SK-N-SH treated with all-trans-retinoic acid at 6 μM for 48 hours (cell line): ENCODE measurements around the gene MKKS.
"Not testable (repeated sequence)": the region's sequence is repeated elsewhere in the genome, so short reads cannot be mapped to it uniquely, and the experiment has no call there.

Source experiments
- ATAC-seq: fragments of 200-7000 bp; cut with Tn5 transposase; 3 replicates; pipeline ENCODE4 v1.9.1; 2020; ENCODE audit warnings: mild to moderate bottlenecking, moderate library complexity
- ARNTL ChIP-seq: fragments of 450-650 bp; formaldehyde crosslinking; IDR thresholded peaks from 2 replicates; pipeline ENCODE4 v1.5.0; 2020; ENCODE audit warnings: low read depth, mild to moderate bottlenecking, moderate library complexity, borderline replicate concordance
- BACH2 ChIP-seq: fragments of 250-450 bp; sonication (Bioruptor Pico); IDR thresholded peaks from 2 replicates; pipeline ENCODE4 v1.9.0; 2021; ENCODE audit warnings: mild to moderate bottlenecking, borderline replicate concordance
- ESRRG ChIP-seq: fragments of 250-450 bp; sonication (Bioruptor Pico); IDR thresholded peaks from 2 replicates; pipeline ENCODE4 v1.6.1; 2021; ENCODE audit warnings: mild to moderate bottlenecking
- GLIS3 ChIP-seq: fragments of 250-450 bp; sonication (Bioruptor Pico); IDR thresholded peaks from 2 replicates; pipeline ENCODE4 v1.5.0; 2020; ENCODE audit warnings: mild to moderate bottlenecking, moderate library complexity
- ISL1 ChIP-seq: fragments of 250-450 bp; sonication (Bioruptor Pico); IDR thresholded peaks from 2 replicates; pipeline ENCODE4 v2.1.2; 2022; ENCODE audit warnings: mild to moderate bottlenecking, moderate library complexity
- OSR1 ChIP-seq: fragments of 250-450 bp; sonication (Bioruptor Pico); IDR thresholded peaks from 2 replicates; pipeline ENCODE4 v1.8.0; 2022; ENCODE audit warnings: moderate library complexity, mild to moderate bottlenecking, inconsistent platforms
- PPARA ChIP-seq: fragments of 250-450 bp; sonication (Bioruptor Pico); IDR thresholded peaks from 2 replicates; pipeline ENCODE4 v1.5.0; 2020; ENCODE audit warnings: mild to moderate bottlenecking, borderline replicate concordance
- RARB ChIP-seq: fragments of 250-450 bp; sonication (Bioruptor Pico); IDR thresholded peaks from 2 replicates; pipeline ENCODE4 v1.8.0; 2021; ENCODE audit warnings: mild to moderate bottlenecking, moderate library complexity
- TCF4 ChIP-seq: fragments of 250-450 bp; sonication (Bioruptor Pico); IDR thresholded peaks from 2 replicates; pipeline ENCODE4 v1.8.0; 2021; ENCODE audit warnings: mild to moderate bottlenecking, moderate library complexity, borderline replicate concordance
- TOX ChIP-seq: fragments of 250-450 bp; sonication (Bioruptor Pico); IDR thresholded peaks from 2 replicates; pipeline ENCODE4 v1.8.0; 2021; ENCODE audit warnings: mild to moderate bottlenecking, moderate library complexity, borderline replicate concordance
- ZC3H10 ChIP-seq: fragments of 250-450 bp; sonication (Bioruptor Pico); IDR thresholded peaks from 2 replicates; pipeline ENCODE4 v1.5.1; 2021; ENCODE audit warnings: mild to moderate bottlenecking, moderate library complexity
- ZFP3 ChIP-seq: fragments of 250-450 bp; sonication (Bioruptor Pico); IDR thresholded peaks from 2 replicates; pipeline ENCODE4 v1.5.0; 2020; ENCODE audit warnings: mild to moderate bottlenecking, moderate library complexity
- ZFP30 ChIP-seq: fragments of 450-650 bp; formaldehyde crosslinking; IDR thresholded peaks from 2 replicates; pipeline ENCODE4 v1.5.0; 2022; ENCODE audit warnings: mild to moderate bottlenecking, moderate library complexity
- ZNF565 ChIP-seq: fragments of 450-650 bp; formaldehyde crosslinking; conservative IDR thresholded peaks from 2 replicates; pipeline ENCODE4 v1.5.0; 2020; ENCODE audit warnings: low read depth, mild to moderate bottlenecking, moderate library complexity
- ZNF70 ChIP-seq: fragments of 450-650 bp; formaldehyde crosslinking; IDR thresholded peaks from 2 replicates; pipeline ENCODE4 v1.5.0; 2020; ENCODE audit warnings: mild to moderate bottlenecking, moderate library complexity
- ZNF8 ChIP-seq: fragments of 450-650 bp; formaldehyde crosslinking; IDR thresholded peaks from 2 replicates; pipeline ENCODE4 v1.5.0; 2020; ENCODE audit warnings: mild to moderate bottlenecking, moderate library complexity
- TF ChIP-seq, protein P1 (sequence below): fragments of 250-450 bp; sonication (Bioruptor Pico); IDR thresholded peaks from 2 replicates; pipeline ENCODE4 v1.8.0; 2021; ENCODE audit warnings: low read depth, mild to moderate bottlenecking, moderate library complexity, borderline replicate concordance
- TF ChIP-seq, protein P2 (sequence below): fragments of 250-450 bp; sonication (Bioruptor Pico); IDR thresholded peaks from 2 replicates; pipeline ENCODE4 v1.5.1; 2020; ENCODE audit warnings: low read depth, mild to moderate bottlenecking, moderate library complexity
- TF ChIP-seq, protein P3 (sequence below): fragments of 250-450 bp; sonication (Bioruptor Pico); IDR thresholded peaks from 2 replicates; pipeline ENCODE4 v1.8.0; 2020; ENCODE audit warnings: mild to moderate bottlenecking, moderate library complexity, borderline replicate concordance
- TF ChIP-seq, protein P4 (sequence below): fragments of 250-450 bp; sonication (Bioruptor Pico); IDR thresholded peaks from 2 replicates; pipeline ENCODE4 v1.5.0; 2020; ENCODE audit warnings: mild to moderate bottlenecking, moderate library complexity

Gene MKKS

DNA sequence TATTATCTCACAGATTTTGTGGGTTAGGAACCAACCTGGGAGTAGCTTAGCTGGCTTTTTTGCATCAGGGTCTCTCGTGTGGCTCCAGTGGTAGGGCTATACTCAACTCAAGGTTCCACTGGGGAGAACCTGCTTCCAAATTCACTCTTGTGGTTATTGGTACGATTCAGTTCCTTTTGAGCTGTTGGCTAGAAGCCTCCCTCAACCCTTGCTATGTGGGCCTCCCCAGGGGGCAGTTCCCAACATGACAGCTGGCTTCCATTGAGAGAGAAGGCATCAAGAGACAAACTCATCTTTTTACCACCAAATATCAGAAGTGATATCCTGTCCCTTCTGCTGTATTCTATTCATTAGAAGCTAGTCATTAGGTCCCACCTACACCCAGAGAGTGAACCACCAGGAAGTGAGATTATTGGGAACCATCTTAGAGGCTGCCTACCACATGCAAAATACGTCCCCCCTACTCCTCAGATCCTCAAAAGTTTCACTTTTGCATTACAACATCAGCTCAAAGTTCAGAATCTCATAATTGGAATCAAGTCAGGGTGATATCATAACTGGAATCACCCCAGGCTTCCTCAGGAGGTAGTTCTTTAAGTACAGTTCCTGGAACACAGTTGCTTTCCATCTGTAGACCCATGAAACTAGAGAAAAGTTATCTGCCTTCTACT lies 30.9 kb downstream of the MKKS start:
- TF ChIP-seq BACH2 (CRISPR knock-in tag) (no peak), ZC3H10 (CRISPR knock-in tag) (no peak), TCF4 (CRISPR knock-in tag) (no peak)
- TF ChIP-seq, protein P1, sequence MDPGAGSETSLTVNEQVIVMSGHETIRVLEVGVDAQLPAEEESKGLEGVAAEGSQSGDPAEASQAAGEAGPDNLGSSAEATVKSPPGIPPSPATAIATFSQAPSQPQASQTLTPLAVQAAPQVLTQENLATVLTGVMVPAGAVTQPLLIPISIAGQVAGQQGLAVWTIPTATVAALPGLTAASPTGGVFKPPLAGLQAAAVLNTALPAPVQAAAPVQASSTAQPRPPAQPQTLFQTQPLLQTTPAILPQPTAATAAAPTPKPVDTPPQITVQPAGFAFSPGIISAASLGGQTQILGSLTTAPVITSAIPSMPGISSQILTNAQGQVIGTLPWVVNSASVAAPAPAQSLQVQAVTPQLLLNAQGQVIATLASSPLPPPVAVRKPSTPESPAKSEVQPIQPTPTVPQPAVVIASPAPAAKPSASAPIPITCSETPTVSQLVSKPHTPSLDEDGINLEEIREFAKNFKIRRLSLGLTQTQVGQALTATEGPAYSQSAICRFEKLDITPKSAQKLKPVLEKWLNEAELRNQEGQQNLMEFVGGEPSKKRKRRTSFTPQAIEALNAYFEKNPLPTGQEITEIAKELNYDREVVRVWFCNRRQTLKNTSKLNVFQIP (CRISPR knock-in tag), result no peak
- TF ChIP-seq, protein P2, sequence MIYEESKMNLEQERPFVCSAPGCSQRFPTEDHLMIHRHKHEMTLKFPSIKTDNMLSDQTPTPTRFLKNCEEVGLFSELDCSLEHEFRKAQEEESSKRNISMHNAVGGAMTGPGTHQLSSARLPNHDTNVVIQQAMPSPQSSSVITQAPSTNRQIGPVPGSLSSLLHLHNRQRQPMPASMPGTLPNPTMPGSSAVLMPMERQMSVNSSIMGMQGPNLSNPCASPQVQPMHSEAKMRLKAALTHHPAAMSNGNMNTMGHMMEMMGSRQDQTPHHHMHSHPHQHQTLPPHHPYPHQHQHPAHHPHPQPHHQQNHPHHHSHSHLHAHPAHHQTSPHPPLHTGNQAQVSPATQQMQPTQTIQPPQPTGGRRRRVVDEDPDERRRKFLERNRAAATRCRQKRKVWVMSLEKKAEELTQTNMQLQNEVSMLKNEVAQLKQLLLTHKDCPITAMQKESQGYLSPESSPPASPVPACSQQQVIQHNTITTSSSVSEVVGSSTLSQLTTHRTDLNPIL (CRISPR knock-in tag), result no peak
- ATAC-seq, result no peak

DNA sequence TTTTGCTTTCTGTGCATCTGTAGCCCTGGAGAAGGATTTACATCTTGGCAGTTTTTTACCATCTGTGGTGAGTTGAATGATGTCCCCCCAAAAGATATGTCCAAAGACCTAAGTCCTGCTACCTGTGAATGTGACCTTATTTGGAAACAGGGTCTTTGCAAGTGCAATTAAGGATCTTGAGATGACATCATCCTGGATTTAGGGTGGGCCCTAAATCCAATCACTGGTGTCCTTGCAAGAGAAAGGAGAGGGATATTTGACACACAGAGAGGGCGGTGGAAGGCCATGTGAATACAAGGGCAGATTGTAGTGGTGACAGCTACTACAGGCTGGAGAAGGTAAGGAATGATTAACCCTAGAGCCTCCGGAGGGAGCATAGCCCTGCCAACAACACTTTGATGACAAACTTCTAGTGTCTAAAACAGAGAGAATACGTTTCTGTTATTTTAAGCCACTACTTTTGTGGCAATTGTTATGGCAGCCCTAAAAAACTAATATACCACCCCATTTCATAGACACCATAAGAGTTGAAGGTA lies 35.1 kb downstream of the MKKS start:
- TF ChIP-seq, protein P2 (CRISPR knock-in tag), result no peak
- TF ChIP-seq ZNF565 (CRISPR knock-in tag) (no peak), OSR1 (CRISPR knock-in tag) (no peak), ZNF70 (no peak), TCF4 (CRISPR knock-in tag) (no peak), GLIS3 (CRISPR knock-in tag) (no peak), RARB (CRISPR knock-in tag) (no peak), TOX (CRISPR knock-in tag) (no peak), BACH2 (CRISPR knock-in tag) (no peak), ESRRG (CRISPR knock-in tag) (no peak), PPARA (no peak), ZNF8 (CRISPR knock-in tag) (no peak), ZFP3 (CRISPR knock-in tag) (no peak), ZC3H10 (CRISPR knock-in tag) (no peak), ARNTL (CRISPR knock-in tag) (no peak), ISL1 (CRISPR knock-in tag) (no peak), ZFP30 (CRISPR knock-in tag) (no peak)
- TF ChIP-seq, protein P3, sequence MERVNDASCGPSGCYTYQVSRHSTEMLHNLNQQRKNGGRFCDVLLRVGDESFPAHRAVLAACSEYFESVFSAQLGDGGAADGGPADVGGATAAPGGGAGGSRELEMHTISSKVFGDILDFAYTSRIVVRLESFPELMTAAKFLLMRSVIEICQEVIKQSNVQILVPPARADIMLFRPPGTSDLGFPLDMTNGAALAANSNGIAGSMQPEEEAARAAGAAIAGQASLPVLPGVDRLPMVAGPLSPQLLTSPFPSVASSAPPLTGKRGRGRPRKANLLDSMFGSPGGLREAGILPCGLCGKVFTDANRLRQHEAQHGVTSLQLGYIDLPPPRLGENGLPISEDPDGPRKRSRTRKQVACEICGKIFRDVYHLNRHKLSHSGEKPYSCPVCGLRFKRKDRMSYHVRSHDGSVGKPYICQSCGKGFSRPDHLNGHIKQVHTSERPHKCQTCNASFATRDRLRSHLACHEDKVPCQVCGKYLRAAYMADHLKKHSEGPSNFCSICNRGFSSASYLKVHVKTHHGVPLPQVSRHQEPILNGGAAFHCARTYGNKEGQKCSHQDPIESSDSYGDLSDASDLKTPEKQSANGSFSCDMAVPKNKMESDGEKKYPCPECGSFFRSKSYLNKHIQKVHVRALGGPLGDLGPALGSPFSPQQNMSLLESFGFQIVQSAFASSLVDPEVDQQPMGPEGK (CRISPR knock-in tag), result no peak
- TF ChIP-seq, protein P1 (CRISPR knock-in tag), result no peak
- TF ChIP-seq, protein P4, sequence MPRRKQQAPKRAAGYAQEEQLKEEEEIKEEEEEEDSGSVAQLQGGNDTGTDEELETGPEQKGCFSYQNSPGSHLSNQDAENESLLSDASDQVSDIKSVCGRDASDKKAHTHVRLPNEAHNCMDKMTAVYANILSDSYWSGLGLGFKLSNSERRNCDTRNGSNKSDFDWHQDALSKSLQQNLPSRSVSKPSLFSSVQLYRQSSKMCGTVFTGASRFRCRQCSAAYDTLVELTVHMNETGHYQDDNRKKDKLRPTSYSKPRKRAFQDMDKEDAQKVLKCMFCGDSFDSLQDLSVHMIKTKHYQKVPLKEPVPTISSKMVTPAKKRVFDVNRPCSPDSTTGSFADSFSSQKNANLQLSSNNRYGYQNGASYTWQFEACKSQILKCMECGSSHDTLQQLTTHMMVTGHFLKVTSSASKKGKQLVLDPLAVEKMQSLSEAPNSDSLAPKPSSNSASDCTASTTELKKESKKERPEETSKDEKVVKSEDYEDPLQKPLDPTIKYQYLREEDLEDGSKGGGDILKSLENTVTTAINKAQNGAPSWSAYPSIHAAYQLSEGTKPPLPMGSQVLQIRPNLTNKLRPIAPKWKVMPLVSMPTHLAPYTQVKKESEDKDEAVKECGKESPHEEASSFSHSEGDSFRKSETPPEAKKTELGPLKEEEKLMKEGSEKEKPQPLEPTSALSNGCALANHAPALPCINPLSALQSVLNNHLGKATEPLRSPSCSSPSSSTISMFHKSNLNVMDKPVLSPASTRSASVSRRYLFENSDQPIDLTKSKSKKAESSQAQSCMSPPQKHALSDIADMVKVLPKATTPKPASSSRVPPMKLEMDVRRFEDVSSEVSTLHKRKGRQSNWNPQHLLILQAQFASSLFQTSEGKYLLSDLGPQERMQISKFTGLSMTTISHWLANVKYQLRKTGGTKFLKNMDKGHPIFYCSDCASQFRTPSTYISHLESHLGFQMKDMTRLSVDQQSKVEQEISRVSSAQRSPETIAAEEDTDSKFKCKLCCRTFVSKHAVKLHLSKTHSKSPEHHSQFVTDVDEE (CRISPR knock-in tag), result no peak
- no peak for ATAC-seq

DNA sequence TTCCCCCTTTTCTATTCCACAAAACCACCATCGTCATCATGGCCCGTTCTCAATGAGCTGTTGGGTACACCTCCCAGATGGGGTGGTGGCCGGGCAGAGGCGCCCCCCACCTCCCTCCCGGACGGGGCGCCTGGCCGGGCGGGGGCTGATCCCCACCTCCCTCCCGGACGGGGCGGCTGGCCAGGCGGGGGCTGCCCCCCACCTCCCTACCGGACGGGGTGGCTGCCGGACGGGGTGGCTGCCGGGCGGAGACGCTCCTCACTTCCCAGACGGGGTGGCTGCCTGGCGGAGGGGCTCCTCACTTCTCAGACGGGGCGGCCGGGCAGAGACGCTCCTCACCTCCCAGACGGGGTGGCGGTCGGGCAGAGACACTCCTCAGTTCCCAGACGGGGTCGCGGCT lies 39.3 kb downstream of the MKKS start:
- not testable (repeated sequence) for ATAC-seq
